Kidney (tissue), 14 donors: ENCODE measurements around the gene KIF5A. TPM values are rescaled to one million over a fixed set of nuclear protein-coding genes. Genes with fewer than 3 reads are reported as not detected.
A peak's percentile ranks its signal among the peaks of the same experiment; 100 is the strongest.

Experiments
- DNase-seq, 5 donors: peaks; one replicate each; pipeline ENCODE4 v3.0.0-alpha.2; 2013 to 2020
- FAIRE-seq: peaks from 2 replicates; lab custom pipeline; 2012; peaks lifted over from hg19 to GRCh38; lab: Jason Lieb, UNC
- H3K27ac ChIP-seq, 2 donors: one replicate each; pipeline ENCODE4 v1.7.0; 2013; ENCODE audit warnings: low read depth in 2 of 2, low read length in 2 of 2, inconsistent platforms in 1 of 2
- H3K27me3 ChIP-seq: one replicate; pipeline ENCODE4 v1.7.1; 2013; ENCODE audit warnings: low read length, inconsistent platforms; ENCODE audit not compliant: control insufficient read depth, insufficient read depth
- H3K36me3 ChIP-seq, 3 donors: one replicate each; pipeline versions ENCODE4 v1.7.0 to v1.7.1; 2013; ENCODE audit warnings: low read length in 3 of 3, control low read depth in 1 of 3, inconsistent platforms in 1 of 3; ENCODE audit not compliant: insufficient read depth in 3 of 3, control insufficient read depth in 2 of 3
- H3K4me1 ChIP-seq, 3 donors: one replicate each; pipeline versions ENCODE4 v1.7.0 to v1.7.1; 2013; ENCODE audit warnings: low read length in 3 of 3, inconsistent platforms in 1 of 3, low read depth in 1 of 3; ENCODE audit not compliant: control insufficient read depth in 2 of 3, insufficient read depth in 2 of 3
- H3K4me3 ChIP-seq, 3 donors: one replicate each; pipeline versions ENCODE4 v1.7.0 to v1.8.1; 2013; ENCODE audit warnings: low read length in 3 of 3, control low read depth in 1 of 3, inconsistent platforms in 1 of 3
- H3K9ac ChIP-seq, 3 donors: one replicate each; pipeline versions ENCODE4 v1.7.0 to v1.7.1; 2013; ENCODE audit warnings: low read length in 3 of 3, control low read depth in 1 of 3, inconsistent platforms in 1 of 3
- H3K9me3 ChIP-seq, 3 donors: one replicate each; pipeline versions ENCODE4 v1.7.0 to v1.7.1; 2013; ENCODE audit warnings: low read length in 3 of 3, control low read depth in 1 of 3, inconsistent platforms in 1 of 3; ENCODE audit not compliant: control insufficient read depth in 2 of 3, insufficient read depth in 1 of 3
- CTCF ChIP-seq: IDR thresholded peaks from 3 replicates; pipeline ENCODE4 v1.5.1; 2012; ENCODE audit warnings: mild to moderate bottlenecking, moderate library complexity, borderline replicate concordance; ENCODE audit not compliant: insufficient read depth; ENCODE audit errors: extremely low read depth
- intact Hi-C: fragments of 100-400 bp; cut with DNase I; formaldehyde crosslinking; loops from one replicate; pipeline ENCODE4 v1.11.1; 2022
- polyA plus RNA-seq: library from polyadenylated mRNA; stranded (reverse); fragments of 350-450 nt; fragmentation: Illumina TruSeq; extraction: RNeasy Lipid Tissue Mini Kit (QIAGEN cat#74804); gene quantifications from one replicate; pipeline ENCODE4 v1.2.3, GENCODE V29; 2014; ENCODE audit warnings: low read depth, low replicate concordance; ENCODE audit not compliant: insufficient read depth
- total RNA-seq: library from RNA; stranded (reverse); fragmentation: NEBNext Ultra II Directional; extraction: Animal tissue kit (Norgen Biotek cat#: 25700); gene quantifications from one replicate; pipeline ENCODE4 v1.2.1, GENCODE V29; 2021
- donor health status: control.
- donor health status: control.
- donor health status: control.
- donor health status: control.
- donor health status: control.
- donor health status: DM: yes; HTN: yes; CAD: no.
- donor health status: Normal renal cell carcinoma (clear cell type).

Gene KIF5A
- total and polyA plus RNA-seq, 2 donors from 2014 or later = 0.69 to 1.3 TPM

- Histone ChIP-seq H3K9ac (no peak overlapping the region), H3K27ac (no peak overlapping the region), H3K36me3 (peaks cover 19 to 56% (median 45%) of the 10 kb centered on the region in 3 donors), H3K4me3 (no peak overlapping the region), H3K27me3 (no peaks in the 10 kb centered on the region), H3K9me3 (no peaks in the 10 kb centered on the region), H3K4me1 (peaks cover 4 to 12% (median 6%) of the 10 kb centered on the region in 3 donors)
- TF ChIP-seq CTCF = no peak
- FAIRE-seq (no peak), DNase-seq (no peak)
- intact Hi-C loops = no loop called here
Observed at GRCh38 chr12:57515408-57515933, 34.4 kb upstream of the KIF5A start.

- Histone ChIP-seq H3K4me3 (no peak overlapping the region), H3K4me1 (peaks cover 4 to 12% (median 9%) of the 10 kb centered on the region in 3 donors), H3K27me3 (no peaks in the 10 kb centered on the region), H3K9me3 (no peaks in the 10 kb centered on the region), H3K36me3 (peaks cover 19 to 56% (median 45%) of the 10 kb centered on the region in 3 donors), H3K27ac (no peak overlapping the region), H3K9ac (no peak overlapping the region)
- intact Hi-C loops = no loop called here
- no peak for FAIRE-seq
- no peak for DNase-seq
- no peak for TF ChIP-seq CTCF
Observed at GRCh38 chr12:57515934-57516541, 33.8 kb upstream of the KIF5A start.

DNA sequence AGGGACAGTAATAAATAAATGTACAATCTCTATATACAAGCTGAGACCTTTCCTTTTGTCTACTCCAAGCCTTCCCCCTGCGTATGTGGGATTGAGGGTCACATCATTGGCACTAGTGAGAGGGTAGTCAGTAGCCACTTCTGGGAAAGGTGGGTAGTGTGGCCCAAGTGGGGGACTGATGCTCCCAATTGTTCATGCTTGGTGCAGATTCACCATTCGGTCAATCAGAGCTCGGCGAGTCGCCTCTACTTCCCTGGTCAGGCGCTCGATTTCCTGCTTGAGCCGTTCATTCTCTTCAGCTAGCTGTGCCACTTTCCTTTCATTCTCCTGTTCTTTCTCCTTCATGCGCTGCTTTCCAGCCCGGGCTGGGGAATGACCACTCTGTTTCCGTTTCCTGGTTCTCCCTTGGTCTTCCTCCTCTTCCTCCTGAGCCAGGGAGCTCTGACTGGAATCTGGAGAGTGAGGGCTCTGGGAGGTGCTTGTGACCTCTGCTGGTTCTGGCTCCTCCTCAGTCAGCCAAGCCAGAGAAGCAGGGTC lies 33.2 kb upstream of the KIF5A start:
- H3K27me3 ChIP-seq = no peaks in the 10 kb centered on the region
- no peaks in the 10 kb centered on the region for H3K9me3 ChIP-seq
- FAIRE-seq = no peak
- no peak overlapping the region for H3K27ac ChIP-seq
- no peak for TF ChIP-seq CTCF
- intact Hi-C loops = no loop called here
- peaks cover 4 to 19% (median 15%) of the 10 kb centered on the region in 3 donors for H3K4me1 ChIP-seq
- no peak overlapping the region for H3K9ac ChIP-seq
- no peak for DNase-seq
- H3K36me3 ChIP-seq = peaks cover 17 to 54% (median 45%) of the 10 kb centered on the region in 3 donors
- peak overlapping the region in 1 of 3 donors; percentile 11 for H3K4me3 ChIP-seq
